HT-29 (cell line): ENCODE measurements around the gene MRTO4. TPM values are rescaled to one million over a fixed set of nuclear protein-coding genes. Genes with fewer than 3 reads are reported as not detected.
"Not testable (repeated sequence)": the region's sequence is repeated elsewhere in the genome, so short reads cannot be mapped to it uniquely, and the experiment has no call there.

Source experiments
- DNase-seq: peaks from one replicate; pipeline ENCODE4 v3.0.0-alpha.2; 2015; ENCODE audit warnings: low spot score
- total RNA-seq: library from RNA; depleted of rRNA; stranded (reverse); fragments of >200 nt; shearing (Covaris generic); gene quantifications from 2 replicates; pipeline ENCODE4 v1.2.3, GENCODE V29; 2014; rRNA removed

The MRTO4 gene
- total RNA-seq, result 94.9 and 96.1 TPM in 2 replicates

DNA sequence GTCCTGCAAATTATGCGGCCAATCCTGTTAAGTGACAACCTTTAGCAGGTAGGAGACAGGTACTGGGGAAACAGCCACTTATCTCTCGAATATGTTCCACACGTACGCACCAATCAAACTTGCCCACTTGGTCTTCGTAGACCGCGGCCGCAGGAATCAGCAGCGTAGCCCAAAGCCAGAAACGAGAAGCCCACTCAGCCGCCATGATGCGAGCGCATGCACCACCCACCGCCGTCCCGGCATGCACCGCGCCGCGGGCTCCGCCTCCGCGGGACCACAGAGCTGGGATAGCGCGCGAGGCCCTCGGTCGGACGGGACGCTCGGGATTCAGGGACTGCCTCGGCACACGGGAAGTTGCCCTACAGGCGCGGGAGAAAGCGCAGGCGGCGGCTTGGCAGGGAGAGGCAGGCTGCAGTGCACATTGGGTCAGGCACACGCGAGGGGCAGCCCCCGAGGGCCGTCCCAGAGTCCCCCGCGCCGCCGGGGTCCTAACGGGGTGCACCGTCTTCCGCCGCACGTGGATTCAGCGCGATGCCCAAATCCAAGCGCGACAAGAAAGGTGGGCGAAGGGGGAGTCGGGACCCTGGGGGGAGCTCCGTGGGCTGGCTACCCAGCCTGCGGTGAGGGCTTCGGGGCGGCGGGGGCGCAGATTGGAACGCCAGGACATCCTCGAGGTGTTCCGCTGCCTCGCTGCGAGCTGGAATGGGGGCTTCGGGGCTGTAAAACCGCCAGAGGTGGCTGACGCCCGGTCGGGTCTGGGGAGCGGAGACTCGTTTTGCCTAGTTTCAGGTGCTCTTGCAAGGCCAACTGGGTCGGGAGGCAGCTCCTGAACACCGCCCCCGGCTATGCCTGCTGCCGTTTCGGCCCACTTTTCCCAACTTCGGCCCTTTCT, at the start of gene MRTO4, which contains the start of gene EMC1:
Gene MRTO4 (plus strand): TSS at position 501 of the 892 bp plus-strand sequence. CDS start 31 bp downstream, at position 532.
Gene EMC1 (minus strand): TSS at position 220 of the 892 bp plus-strand sequence. CDS start 15 bp downstream, at position 205.
- DNase-seq, result peak; percentile 90

DNA sequence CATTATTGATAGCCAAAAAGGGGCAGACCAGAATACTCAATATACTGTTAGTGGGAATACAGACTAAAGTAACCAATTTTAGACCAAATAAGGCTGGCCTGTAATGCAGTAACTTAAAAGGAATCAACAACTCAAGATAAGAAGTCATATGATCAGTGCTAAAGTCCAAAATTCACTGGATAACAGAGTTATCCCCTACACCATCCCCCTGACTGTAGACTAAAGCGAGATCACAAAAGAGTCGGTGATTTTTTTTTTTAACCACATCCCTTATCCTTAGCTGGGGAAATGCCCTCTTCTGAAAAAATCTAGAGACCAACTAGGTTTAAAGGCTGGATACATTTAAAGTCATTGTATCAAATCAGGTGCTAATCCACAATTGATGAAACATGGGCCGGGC, 49.2 kb upstream of the MRTO4 start:
- no peak for DNase-seq

DNA sequence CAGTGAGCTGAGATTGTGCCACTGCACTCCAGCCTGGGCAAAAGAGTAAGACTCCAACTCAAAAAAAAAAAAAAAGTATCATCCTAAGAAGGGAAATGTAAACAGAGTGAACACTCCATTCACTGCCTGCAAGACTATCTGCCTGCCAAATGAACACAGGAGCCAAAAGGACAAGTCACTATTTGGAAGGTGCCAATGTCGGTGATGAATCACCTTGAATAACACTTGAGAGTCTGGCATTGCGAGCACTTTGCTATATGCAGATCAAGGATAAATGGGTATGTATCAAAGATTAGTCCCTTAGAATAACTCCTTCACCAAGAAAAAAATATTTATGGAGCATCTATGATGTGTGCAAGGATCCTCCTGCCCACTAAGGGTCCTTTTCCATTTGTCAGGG, 48.2 kb upstream of the MRTO4 start:
- DNase-seq, result no peak

DNA sequence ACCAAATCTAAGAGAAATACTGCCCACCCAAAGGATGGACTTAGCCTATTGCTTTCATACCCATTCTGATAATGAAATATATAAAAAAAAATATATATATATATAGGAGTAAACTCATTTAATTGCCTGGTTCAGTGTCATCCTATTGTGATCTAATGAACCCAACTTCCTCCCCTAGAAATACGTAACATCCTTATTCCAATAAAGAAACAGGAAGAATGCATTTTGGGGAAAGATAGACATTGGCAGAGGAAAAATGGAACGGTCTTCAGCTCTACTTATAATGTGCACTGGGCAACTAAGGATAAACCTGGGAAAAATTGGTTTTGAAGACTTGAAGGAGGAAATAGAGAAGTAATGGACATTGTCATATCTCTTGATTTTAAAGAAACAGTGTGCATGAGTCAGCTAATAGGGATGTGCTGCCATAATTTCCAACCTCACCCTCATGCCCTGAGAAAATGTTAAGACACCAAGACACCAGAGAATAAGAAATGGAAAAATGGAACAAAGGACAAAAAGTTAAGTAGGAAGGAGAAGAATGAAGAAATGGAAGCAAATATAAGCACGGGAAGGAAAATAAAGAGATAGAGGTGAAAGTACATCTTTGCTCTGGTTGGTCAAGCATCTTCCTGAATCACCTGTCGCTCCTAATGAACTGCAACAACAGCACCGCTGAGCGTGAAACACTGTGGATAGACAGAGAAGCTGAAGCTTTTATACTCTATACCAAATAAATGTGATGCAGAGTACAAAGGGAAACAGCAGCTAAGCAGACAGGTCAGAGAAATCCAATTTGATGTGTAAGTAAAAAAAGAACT, 46.9 kb upstream of the MRTO4 start:
- no peak for DNase-seq

DNA sequence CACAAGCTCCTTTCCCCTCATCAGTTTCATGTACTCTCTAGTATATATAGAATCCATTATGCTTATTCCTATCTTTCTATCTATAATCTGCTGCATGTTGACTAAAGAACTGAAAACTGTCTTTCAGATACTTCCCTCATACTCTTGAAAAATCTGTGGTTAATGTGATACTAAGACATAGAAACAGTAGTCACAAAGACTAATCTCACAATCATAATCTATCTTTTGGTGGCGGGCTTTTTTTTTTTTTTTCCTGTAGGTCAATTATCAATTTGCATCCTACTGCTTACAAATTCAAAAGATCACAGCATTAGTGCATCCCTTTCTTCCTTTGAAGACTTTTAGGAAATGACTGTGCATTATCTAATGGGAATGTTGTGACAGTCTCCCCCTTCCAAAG, 46.2 kb upstream of the MRTO4 start:
- no peak for DNase-seq

DNA sequence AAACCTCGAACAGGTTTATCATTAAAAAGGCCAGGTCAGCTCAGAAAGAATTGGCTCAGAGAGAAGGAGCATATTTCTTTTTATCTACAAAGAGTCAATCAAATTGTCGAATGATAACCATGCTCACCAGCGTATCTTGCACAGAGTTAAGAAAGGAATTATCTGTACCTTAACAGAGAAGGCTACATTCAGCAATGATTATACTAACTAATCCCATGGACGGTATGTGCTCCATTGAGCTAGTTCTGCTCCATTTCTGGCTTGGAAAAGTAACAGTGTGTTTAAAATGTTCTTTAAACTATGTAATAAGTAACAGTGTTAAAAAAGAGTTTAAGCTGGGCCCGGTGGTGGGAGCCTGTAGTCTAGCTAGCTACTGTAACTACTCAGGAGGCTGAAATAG, 45.8 kb upstream of the MRTO4 start:
- DNase-seq, result no peak

DNA sequence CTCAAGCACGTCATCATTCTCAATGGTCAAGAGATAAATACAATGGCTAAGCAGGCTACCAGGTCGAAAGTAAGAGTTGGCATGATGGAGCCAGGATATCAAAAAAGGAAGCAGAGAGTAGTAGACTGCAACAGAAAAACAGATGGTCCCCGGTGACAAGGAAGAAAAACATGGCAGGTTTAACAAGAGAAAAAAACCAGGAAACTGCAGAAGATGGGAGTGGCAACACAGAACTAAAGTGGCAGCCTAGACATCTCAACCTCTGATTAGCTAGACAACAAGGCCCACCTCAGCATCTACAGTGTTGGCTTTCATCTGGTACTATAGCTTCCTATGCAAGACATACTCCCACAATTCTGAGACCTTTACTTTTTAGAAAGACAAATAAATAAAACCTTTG, 44.7 kb upstream of the MRTO4 start:
- no peak for DNase-seq

DNA sequence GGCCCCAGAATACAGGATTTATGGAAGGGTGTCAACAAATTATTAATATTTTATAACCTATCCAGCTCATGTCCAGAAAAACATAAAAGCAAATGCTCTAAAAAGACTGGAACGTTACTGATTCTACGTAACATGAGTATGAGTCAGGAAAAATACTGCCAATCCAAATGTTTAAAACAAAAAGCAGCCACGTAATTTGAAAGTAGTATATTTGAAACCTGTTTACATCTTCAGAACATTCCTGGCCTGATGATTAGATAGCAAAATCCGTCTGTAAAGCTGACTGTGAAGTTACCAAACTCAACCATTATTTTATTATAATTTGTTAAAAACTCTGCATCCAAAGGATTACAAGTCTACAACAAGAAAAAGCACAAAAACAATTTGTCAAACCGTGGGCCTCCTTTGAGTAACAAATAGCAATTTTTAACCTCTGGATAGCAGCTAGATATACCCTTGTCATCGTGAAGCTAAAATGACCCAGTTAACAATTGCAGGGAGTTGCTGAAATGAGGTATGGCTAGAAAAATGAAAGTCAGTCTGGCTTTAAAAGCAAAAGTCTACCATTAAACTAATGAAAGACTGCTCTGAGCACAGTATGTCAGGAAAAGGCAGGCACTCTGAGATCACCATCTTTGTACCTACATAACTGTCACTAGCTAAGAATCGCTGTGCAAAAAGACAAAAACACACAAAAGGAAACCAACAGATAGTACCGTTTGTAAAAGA, 42.7 kb upstream of the MRTO4 start:
- DNase-seq, result no peak

DNA sequence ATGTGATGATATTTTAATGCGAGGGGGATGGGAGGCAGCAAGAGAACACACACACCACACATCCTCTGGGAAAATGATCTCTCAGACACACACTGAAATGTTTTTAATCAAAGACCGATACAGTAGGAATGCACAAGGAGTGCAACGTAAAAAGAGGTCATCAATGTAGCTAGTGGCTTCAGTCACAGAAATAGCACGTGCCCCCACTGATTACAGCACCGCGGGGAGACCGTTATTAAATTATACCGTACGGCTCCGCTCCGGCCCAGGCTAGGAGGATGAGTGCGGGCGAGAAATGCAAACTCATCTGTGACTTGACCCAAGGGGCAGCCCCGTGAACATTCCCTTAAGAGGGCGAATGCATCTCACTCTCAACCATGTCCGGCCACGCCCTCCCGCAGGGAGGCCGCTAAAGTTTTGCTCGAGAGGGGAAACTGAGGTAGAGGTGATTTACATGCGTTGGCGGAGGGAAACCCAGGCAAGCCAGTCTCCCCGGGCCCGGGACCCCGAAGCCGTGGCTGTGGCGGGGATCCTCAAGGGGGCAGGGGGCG, 42.1 kb upstream of the MRTO4 start:
- DNase-seq, result peak; percentile 33

DNA sequence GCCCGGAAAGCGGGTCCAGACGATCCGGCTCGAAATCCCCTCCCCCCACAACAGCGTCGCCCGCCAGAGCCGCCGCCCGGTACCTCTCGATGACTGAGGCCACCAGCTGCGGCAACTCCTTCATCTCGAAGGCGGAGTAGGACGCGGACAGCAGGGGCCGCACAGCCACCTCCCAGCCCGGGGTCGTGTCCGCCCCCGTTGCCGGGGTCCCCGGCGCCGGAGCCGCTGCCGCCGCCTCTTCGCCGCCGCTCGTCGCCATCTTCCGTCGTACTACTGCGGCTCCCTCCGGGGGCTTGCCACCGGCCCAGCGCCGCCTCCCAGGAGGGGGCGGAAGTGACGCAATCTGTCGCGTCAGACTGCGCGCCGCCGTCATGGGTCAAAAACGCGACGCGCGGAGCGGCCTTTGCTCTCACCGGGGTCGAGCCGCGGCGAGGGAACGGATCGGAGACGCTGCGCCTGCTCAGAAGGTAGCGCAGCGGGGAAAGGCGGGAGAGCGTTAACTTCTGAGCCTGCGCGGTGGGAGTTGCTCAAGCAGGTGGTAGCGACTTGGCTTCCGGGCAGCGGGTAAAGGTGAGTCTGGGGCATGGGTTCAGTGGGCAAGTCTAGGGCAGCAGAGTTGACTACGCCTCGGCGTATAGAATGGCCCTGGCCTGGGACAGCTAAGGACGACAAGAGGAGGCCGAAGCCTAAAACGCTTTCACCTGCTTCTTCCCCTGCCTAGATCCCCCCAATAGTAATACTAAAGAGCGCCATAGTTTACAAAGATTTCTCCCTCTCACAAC, 41.4 kb upstream of the MRTO4 start, which contains the start of gene UBR4:
Gene UBR4 (minus strand): TSS at position 277 of the 782 bp plus-strand sequence. CDS start 18 bp downstream, at position 259.
- peak; percentile 98 for DNase-seq

DNA sequence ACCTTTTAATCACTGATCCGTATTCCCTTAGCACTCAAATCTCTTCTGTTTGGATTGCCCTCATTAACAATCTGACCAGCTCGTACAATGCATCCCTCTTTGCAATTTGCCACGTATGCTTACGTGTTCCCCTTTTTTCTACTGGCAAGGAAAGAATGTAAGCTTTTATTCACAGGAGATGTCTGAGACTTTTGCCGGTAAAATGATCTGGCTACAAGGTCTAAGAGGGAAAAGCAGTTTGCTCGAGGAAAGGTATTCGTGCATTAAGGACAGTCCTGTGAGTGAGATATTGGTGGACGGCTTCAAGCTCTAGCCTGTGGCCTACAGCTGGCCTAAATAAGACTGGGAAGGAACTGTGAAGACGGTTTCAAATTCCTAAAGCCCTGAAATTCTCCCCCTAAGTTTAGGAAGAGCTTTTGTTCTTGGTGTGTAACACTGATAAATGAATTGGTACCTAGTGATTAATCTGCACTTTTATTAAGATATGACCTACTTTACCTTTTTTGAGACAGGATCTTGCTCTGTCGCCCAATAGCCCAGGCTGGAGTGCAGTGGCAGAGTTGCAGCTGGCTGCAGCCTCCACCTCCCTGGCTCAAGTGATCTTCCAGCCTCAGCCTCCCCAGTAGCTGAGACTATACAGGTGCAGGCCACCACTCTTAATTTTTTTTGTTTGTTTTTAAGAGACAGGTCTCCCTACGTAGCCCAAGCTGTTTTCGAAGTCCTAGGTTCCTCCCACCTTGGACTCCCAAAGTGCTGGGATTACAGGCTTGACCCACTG, 40.6 kb upstream of the MRTO4 start:
- DNase-seq, result no peak

DNA sequence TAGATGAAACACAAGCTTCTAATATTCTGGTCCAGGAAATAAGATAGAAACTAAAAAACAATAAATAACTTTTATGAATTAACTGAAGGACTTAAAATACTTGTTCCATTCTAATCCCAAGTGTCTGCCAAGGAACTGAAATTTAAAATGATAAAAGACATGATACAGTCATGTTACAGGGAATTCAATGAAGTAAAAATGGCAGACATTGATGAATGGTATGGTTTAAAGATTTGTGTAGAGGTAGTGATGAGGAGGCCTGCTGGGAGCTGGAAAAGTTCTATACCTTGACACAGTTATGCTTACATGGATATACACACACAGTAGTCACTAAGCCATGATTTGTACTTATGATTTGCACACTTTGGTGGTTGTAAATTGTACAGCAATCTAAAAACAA, 39.4 kb upstream of the MRTO4 start:
- DNase-seq, result no peak

DNA sequence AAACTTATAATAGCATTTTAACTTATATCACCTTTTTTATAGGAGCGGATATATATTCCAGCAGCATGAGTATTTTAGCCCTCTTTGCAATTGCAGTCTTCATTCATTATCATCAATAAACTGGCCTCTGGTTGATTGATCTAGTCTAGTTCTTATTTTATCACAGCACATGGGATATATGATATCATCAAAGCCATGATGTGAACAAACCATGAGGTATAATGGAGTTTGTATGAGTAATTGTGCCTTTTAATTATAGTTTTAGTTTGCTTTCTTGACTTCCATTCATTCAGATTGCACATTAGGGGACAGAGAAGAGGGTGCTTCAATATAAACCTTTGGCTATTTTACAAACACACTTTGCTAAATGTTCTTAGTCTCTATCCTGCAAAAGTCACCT, 38.0 kb upstream of the MRTO4 start:
- DNase-seq, result no peak

DNA sequence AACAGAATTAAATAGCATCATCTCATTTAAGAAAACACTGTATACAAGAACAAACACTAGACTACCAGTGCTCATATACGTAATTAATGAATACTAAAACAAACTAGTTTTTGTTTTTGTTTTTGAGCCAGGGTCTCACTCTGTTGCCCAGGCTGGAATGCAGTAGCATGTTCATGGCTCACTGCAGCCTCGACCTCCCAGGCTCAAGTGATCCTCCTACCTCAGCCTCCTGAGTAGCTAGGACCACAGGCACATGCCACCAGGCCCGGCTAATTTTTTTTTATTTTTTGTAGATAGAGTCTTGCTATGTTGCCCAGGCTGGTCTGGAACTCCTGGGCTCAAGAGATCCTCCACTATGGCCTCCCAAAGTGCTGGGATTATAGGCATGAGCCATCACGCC, 35.0 kb upstream of the MRTO4 start:
- not testable (repeated sequence) for DNase-seq

DNA sequence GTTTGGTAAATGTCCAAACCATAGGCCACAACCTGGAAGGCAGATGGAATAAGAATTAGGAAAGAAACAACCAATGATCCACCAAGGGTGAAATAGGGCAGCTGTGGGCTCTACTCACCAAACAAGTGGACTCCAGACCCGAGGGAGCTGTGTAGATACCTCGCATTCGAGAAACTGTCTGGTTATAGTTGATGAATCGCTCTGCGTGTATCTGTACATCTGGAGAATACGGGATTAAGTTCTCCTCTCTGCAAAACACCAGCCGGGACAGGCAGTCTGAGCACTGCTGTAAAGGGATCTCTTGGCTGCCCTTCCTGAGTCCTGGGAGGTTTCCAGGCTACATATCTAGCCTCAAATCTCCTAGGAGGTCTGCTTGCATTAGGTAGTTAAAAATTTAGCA, 32.2 kb upstream of the MRTO4 start:
- no peak for DNase-seq

DNA sequence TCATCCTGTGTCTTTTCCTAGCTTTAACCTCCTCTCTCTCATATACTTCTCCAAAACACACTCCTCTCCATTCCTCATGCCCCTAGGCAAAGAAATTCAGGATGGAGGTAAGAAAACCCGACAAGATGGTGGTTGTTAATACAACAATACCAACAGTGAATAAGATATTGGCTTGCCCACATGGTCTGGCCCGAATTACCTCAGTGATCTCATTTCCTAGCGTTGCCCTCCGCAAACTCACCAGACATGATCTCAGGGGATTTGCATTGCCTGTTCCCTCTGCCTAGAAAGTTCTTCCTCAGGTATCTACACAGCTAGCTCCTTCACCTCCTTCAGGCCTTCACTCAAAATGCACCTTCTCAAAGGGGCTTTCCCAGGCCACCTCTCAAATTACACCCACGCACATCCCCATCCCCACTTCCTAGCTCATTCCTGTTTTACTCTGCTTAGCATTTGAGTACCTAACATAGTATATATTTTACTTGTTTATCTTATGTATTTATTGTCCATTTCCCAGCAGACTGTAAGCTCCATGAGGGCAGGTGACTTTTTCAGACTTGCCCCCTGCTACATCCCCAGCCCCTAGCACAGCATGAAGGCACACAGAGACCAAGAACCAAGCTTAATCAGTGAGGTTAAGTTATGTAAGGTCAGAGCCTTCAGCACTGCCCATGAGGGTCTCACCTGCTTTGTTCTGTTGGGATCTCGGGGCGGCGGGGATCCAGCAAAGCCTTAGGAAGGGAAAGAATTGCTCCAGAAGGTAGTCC, 31.3 kb upstream of the MRTO4 start:
- no peak for DNase-seq

DNA sequence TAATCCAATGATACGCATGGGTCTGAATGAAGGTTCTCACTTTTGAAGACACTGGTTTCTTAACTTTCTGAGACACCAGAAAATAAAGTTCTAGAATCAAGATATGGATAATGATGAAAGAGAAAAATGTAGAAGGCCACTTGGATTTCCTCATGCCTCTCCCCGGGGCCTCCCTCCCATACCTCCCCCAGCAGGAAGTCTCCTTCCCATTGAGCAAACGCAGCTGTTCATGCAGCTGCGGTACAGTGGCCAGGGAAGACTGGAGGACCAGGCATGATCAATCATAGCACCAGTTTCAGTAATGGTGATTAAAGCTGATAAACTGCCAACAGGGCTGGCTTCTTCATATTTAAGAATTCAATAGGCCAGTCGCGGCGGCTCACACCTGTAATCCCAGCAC, 30.6 kb upstream of the MRTO4 start:
- no peak for DNase-seq

DNA sequence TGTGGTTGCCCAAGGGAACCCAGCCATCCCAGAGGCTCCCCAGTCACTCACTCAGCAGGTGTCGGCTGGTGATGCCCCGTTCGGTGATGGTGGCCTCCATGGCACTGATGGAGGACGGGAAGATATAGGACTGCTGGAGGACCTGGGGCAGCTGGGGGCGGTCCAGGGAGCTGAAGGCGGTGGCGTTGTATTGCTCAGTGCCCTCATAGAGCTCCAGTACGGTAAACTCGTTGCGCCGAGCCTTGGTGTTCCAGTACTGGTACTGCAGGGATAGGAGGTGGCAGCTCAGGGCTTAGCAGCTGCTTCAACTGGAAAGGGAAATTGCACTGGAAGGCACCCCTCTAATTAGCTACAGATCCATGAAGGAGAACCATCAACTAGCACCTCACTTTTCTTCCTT, 29.0 kb upstream of the MRTO4 start:
- DNase-seq, result no peak
